ENCODE data around the gene PRICKLE2.

PRICKLE2 gene

GRCh38 chr3:64042952-64043351 lies 182.3 kb downstream of the PRICKLE2 start:
- no peak for DNase-seq (ENCODE audit: low read depth)
